SKM-1 treated with dmso at 0.1 percent for 144 hours (cell line): Measurements from ENCODE around the gene EIF1AD.
A peak's percentile ranks its signal among the peaks of the same experiment; 100 is the strongest.
"Not testable (repeated sequence)": the region's sequence is repeated elsewhere in the genome, so short reads cannot be mapped to it uniquely, and the experiment has no call there.

Experiments used
- DNase-seq: peaks from one replicate; lab custom pipeline; 2025; ENCODE audit not compliant: unreplicated experiment; lab: John Stamatoyannopoulos, UW

EIF1AD gene, protein sequence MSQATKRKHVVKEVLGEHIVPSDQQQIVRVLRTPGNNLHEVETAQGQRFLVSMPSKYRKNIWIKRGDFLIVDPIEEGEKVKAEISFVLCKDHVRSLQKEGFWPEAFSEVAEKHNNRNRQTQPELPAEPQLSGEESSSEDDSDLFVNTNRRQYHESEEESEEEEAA

DNA sequence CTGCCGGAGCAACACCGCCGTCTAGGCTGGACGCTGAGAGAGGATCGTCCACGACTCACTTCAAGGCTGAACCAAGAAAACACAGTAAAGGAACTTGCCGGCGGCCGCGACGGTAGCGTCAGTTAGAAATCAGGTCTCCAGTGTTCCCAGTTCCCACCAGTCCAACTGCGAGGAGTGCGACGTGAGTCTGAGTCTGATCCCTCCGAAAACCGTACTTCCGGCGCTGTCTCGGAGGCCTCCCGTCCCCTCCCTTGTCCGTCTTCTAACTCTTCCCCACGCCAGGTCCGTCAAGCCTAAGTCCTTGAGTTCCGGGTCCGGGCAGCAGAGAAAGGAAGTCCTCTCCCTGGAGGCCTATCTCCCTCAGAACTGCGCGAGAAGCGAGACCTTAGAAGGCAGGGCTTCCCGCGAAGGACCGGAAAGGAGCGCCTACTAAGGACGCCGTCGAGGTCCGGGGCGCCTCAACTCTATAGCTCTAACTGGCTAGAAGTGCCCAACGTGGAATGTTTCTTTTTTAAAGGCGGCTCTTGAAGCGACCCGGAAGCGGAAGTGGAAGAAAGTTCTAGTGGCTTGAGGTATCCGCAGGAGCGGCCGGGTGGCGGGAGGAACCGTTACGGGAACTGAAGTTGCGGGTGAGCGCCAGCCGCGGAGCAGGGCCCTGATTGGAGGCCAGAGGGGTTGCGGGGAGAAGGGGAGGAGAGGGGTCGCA lies at the start of gene EIF1AD, which contains the start of gene BANF1:
Gene EIF1AD, minus strand, starts transcription at position 216 of the 706 bp plus-strand sequence. CDS start 1,768 bp downstream, outside the sequence.
Gene BANF1, plus strand, starts transcription at position 562 of the 706 bp plus-strand sequence. CDS start 748 bp downstream, outside the sequence.
- peak; percentile 99 for DNase-seq

DNA sequence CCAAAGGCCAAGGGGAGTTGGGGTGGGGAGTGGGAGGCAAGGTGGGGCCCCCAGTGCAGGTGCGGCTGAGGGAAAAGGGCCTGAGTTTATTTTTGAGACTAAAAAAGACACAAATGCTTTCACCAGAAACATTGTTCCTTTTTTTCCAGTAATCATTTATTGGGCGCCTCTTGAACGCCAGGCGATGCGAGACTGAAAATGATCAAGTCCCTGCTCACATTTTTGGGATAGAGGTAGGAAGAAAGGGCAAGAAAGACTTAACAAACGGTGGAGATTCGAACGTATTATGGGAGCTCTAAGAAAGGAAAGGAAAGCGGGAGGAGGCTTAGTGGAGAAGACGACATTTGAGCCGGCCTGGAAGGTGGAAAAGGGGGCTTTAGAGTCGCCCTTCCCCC lies 49.4 kb upstream of the EIF1AD start:
- no peak for DNase-seq

DNA sequence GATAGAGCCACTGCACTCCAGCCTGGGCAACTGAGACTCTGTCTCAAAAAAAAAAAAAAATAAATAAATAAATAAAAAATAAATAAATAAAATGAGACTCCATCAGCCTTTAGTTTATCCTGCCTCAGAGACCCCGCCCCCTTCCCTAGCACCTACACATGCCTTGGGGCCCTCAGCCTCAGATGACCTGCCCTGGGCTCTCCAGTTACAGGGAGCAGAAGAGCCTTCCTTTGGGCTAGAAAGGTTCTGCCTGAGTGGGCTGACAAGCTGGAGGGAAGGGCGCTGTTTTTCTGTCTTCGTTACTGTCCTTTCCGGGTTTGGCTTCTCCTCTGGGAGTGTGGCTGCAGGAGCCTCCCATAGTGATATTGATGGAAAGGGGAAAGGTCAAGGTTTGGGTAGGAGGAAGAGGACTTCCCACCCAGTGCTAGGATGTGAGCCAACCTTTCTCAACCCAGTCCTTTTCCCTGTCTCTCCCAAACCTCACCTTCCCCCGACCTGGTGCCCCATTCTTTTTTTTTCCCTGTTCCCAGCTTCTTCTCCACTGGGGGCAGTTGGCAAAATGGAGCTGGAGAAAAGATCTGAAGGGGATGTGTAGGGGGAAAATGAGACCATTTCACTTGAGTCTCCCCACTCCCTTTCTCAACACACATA lies 48.7 kb upstream of the EIF1AD start:
- no peak for DNase-seq

DNA sequence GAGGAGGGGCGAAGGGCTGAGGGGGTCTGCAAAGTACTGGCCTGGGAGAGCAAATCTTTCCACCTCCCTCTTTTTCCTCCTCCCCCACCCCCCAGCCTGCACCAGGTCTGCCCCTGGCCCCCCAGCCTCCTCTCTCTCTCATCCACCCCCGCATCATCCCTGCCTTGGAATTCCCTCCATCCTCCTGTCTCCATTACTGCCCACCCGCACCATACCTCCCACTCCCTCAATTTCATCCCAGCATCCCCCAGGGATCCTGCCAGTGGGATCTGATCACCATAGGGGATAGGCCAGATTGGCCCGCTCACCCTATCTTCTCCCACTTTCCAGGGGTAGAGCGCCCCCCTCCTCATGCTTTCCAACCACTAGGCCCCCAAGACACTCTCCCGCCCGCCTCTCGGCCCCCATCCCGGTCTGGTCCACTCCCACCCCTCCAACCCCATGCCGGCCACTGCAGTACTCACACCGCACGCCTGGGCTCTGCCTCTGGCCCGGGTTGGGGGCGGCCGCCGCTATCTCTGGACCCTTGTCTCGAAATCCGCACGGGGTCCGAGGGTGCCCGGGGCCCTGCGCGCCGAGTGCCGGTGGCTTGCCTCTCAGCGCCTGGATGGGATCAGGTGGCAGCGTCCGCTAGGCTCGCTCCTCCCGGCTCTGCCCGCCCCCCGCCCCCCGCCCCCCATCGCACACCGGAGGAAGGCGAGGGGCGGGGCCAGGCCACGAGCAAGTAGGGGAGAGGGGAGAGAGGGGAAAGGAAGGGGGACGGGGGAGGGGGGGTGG lies 46.8 kb upstream of the EIF1AD start, which contains the start of gene GAL3ST3:
Gene GAL3ST3, minus strand, starts transcription at position 615 of the 777 bp plus-strand sequence. CDS start 3,746 bp downstream, outside the sequence.
- no peak for DNase-seq

DNA sequence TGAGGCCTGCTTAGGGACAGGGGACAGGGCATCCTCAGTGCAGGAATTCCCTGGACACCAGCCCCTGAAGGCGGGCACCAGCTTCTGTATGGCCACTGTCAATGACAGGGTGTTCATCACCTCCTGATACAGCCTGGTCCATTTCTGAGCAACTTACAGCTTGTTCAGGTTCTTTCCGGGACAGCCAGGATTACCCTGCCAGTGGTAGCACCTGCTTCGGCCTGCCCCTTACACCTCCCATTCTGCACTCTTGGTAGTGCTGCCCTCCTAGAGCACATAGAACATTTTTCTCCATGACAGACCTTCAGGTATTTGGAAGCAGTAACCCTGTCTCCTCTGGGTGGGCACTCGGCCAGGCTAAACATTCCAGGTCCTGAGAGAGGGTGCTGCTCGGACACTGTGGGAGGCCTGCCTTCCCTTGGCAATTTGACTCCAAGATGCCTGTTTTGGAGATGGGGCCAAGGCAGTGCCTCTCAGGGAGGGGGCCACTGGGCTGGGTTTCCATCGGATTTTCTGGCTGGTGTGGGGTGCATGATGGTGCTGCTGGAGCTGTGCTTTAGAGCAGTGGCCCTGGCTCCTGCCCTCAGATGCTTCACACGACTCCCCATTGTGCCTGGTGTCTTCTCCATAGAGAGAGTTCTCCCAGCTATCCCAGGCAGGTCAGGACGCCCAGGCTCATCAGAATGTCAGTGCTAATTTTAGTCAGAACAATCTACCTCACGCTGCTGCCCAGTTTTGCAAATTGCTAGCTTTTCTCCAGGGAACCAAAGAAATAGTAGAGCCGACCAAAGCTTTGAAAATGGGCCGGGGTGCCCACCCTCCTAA lies 45.8 kb upstream of the EIF1AD start:
- DNase-seq: no peak

DNA sequence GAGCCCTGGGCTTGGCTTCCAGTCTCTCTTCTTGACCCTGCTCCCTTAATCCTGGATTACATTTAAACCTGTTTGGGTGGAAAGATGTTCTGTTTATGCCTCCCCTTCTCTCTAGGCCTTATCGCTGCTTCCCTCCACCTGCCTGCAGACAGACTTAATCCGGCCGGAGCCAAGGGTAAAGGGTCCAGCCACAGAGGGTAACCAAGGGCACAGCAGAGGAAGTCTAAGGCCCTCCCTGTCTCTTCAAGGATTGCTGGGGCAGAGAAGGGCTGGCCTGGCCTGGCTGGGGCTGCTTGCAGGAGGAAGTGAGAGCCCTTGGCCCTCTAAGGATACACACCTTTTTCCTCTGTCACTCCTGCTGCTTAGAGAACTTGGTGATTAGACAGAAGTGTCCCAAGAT lies 44.9 kb upstream of the EIF1AD start:
- no peak for DNase-seq

DNA sequence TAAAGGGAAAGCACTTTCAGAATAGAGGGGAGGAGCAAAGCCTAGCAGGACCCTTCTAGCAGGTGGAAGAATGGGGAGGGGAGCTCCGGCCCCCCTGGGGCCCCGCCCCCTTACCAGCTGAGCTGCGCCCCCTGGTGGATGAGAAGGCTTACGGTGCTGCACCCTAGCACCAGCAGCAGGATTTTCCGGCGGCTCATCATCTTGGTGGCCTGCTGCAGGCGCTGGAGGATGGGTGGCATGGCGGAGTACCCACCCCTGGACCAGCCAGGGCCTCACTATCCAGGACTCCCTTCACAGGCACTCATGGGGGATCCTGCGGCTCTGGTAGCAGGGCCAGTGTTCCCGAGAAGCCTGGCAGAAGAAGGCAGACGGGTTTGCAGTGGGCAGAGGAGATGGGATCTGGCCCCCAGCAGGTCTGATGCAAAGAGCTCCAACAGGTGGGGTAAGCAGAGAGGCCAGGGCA lies 43.3 kb upstream of the EIF1AD start:
- peak; percentile 53 for DNase-seq

DNA sequence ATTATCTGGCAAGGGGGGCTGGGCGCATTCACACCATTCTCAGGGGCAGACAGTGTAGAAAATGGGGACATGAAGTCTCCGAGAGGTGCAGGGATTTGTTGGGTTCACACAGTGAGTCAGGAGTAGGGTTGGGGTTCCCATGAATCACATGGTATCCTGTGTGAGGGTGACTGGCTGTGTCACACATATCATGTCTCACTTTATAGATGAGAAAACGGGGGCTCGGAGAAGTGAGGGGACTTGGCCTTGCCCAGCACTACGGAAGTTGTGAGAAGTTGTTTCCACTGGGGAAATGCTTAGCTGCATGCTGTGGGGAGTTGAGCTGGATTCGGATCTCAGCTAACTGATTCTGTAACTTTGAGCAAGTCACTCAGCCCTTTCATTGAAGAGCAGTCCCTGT lies 42.8 kb upstream of the EIF1AD start:
- DNase-seq: no peak

DNA sequence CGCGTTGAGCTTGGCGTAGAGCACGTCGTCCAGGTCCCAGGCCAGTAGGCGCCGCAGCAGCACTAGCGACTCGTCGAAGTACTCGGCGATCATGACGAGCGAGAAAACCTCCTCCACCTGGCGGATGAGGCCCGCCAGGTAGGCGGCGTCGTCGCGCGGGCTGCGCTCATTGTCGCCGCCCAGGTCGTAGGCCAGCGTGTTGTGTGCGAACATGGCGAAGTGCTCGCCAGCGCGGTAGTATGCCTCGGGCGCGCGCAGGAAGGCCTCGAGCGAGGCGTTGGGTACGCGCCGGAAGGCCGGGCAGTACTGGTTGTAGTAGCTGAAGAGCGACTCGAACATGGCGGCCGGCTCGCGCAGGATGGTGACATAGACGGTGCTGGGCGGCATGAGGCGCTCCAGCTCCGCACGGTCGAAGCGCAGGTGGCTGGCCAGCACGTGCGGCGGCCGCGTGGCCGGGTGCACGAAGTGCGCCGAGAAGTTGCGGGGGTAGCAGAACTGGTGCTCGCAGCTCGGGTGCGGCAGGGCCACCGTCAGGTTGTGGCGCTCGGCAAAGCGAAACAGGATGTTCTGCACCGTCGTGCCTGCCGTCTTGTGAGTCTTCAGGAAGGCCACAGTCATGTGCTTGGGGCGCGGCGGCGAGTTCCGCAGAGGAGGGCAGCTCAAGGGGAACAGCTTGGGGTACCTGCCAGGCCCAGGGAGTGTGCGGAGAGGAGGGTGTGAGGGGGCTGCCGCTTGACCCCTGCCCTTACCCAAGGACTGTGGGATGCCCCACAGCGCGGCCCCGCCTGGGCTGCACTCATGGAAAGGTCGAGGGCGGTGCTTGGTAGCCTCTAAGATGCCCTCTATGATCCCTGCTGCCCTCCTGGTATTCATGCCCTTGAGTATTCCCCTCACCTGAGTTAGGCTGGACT lies 41.3 kb upstream of the EIF1AD start:
- no peak for DNase-seq

DNA sequence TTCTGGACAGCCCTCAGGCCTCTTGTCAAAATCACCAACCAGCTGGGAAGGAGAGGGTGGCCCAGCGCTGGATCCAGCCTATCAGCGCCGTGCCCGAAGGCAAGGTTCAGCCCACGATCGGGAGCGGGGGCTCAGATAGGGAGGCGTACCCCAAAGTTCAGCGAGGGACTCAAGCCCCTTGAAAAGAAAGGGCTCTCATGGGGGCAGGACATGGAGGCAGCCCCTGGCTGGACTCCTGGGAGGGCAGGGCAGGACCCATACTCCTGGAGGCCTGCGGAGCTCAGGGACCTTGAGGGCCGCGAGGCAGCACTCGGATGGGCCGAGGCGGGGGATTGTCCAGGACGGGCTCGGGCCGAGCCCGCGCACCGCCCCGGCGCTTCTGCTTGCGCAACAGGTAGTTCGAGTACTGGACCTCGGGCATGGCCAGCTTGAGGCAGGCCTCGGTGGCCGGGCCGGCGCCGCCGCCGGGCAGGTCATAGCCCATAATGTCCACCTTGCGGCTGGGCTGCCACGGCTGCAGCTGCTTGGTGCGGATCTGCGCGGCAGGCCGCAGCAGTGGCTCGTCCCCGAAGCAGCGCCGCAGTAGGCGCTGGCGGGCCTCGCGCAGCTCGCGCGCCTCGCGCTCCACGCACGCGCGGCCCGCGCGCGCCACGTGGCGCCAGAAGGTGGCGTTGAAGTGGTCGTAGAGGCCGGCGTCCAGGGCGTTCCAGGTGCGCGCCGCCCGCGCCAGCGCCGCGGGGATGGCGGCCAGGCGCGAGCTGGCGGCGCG lies 40.5 kb upstream of the EIF1AD start:
- no peak for DNase-seq

DNA sequence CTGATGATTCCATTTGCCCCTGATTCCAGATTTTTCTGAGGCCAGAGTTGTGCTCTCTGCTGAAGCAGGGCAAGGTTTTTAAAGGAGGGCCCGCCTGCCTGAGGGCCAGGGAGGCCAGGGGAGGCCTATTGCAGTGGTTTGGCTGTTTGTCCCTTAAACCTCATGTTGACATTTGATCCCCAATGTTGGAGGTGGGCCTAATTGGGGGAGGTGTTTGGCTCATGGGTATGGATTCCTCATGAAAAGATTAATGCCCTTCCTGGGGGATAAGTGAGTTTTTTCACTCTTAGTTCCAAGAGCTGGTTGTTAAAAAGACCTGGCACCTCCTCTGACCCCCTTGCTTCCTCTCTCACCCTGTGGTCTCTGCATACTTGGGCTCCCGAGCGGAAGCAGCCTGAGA lies 37.8 kb upstream of the EIF1AD start:
- DNase-seq: no peak

DNA sequence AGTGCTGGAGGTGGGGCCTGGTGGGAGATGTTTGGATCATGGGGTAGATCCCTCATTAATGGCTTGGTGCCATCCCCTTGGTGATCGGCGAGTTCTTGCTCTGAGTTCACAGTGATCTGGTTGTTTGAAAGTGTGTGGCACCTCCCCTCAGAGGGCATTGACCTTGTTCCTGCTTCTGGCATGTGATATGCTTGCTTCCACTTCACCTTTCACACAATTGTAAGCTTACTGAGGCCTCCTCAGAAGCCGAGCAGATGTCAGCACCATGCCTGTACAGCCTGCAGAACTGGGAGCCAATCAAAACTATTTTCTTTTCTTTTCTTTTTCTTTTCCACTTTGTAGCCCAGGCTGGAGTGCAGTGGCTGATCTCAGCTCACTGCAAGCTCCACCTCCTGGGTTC lies 35.4 kb upstream of the EIF1AD start:
- DNase-seq: no peak

DNA sequence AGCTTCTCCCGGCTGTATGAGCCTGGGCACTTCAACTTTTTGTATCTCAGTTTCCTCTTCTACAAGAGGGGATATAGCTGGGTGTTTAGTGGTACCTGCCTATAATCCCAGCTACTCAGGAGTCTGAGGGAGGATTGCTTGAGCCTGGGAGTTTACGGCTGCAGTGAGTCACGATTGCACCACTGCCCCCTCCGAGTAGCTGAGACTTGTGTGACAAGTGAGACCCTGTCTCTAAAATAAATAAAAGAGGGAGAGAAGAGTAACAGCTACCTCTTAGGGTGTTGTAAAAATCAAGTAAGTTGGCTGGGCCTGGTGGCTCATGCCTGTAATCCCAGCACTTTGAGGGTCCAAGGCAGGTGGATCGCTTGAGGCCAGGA lies 34.4 kb upstream of the EIF1AD start:
- no peak for DNase-seq

DNA sequence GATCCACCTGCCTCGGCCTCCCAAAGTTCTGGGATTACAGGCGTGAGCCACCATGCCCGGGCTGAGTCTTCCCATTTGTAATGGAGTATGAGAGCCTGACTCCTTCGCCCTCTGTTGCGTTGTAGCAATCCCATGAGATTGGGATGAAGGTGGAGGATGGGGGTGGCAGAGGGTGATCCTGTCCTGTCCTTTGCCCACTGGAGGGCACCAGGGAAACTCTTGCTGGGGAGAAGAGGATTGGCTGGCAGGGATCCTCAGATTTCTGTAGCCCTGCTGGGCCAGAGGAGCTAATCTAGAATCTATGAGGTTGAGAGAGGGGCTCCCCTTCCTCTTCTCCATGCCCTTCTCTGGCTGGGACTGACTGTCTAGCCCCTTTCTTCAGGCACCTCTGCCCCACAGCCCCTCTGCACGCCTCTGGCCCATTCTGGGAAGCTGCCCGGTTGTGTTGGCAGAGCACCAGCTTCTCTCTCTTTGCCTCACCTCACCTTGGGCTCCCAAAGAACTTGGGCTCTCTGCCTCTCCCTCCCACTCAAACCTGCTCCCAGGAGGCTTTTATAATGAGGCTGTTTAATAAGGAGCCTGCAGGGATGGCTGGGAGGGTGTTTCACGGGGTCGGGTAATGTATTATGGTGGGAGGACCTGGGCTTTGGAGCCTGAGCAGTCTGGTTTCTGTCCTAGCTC lies 33.8 kb upstream of the EIF1AD start:
- DNase-seq: no peak

DNA sequence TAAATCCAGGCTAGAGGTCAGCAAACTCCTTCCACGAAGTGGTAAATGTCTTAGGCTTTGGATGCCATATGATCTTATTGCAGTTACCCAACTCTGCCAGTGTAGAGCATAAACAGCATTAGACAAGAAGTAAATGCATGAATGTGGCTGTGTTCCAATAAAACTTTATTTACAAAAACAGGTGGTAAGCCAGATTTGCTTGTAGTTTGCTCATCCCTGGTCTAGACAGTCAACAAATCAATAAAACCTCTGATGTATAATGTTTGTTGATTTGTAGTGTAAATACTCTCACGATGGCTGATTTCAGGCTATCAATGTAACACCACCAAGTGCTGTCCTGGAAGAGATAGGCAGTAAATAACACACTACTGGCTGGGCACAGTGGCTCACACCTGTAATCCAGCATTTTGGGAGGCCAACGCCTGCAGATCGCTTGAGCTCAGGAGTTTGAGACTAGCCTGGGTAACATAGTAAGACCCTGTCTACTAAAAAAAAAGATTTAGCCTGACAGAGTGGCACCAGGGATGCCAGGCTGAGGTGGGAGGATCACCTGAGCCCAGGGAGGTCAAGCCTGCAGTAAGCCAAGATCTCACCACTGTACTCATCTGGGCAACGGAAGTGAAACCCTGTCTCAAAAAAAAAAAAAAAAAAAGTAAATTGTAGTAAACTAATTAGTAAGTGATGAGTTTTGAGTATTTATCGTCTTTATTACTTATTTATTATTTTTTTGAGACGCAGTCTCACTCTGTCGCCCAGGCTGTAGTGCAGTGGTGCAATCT lies 31.2 kb upstream of the EIF1AD start:
- DNase-seq: no peak

DNA sequence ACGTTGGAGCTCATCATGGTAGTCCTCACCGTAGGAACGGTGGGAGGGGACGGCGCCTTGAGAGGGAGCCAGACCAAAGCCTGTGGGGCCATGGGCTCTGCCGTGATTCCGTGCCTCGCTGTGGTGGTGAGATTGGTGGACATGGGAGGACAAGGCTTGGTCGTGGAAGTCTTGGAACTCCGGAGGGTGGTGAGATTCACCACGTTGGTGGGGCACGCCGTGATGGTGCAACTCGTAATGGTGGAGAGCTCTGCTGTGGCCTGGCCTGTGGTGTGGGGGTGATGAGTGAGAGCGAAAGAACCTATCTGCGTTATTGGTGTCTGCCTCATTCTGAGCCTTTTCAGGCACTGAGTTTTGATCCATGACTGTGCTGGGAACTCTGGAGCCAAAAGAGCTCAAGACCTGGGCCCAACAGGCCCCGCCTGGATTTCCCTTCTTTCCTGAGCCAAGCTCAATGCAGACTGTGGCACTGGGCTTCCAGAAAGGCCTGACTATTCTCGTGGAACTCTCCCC lies 24.1 kb upstream of the EIF1AD start, which contains the start of gene CATSPER1:
Gene CATSPER1, minus strand, starts transcription at position 463 of the 513 bp plus-strand sequence. Its CDS starts 100 bp downstream, at position 363.
- DNase-seq: no peak

DNA sequence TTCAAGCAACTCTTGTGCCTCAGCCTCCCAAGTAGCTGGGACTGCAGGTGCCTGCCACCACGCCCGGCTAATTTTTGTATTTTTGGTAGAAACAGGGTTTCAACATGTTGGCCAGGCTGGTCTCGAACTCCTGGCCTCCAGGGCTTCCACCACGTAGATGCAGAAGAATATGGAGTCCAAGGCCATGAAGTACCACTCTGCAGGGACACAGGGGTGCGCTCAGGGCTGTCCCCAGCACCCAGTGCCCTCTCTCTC lies 21.2 kb upstream of the EIF1AD start:
- DNase-seq: not testable (repeated sequence)
